ENCODE measurements around the gene ELF1. TPM values are rescaled to one million over a fixed set of nuclear protein-coding genes. Genes with fewer than 3 reads are reported as not detected.

The ELF1 gene
- total and polyA plus RNA-seq, 2 experiments from 2014 or later = 7.0 to 12.7 TPM

- H3K4me3 Mint-ChIP-seq = no peak overlapping the region
- no peak overlapping the region for H3K27ac ChIP-seq (ENCODE audit: low read depth)
- H3K4me1 Mint-ChIP-seq = peaks cover 13% of the 10 kb centered on the region; the same call in 2 of the 3 replicates
- peaks cover 10% of the 10 kb centered on the region; the same call in 1 of the 2 replicates for H3K4me1 ChIP-seq (ENCODE audit: insufficient read depth)
- no peak overlapping the region for H2AFZ ChIP-seq
- no peaks in the 10 kb centered on the region for H3K9me3 Mint-ChIP-seq
- H3K36me3 ChIP-seq (ENCODE audit: insufficient read depth) = no peaks in the 10 kb centered on the region
- no peak overlapping the region for H3K4me2 ChIP-seq
- no peaks in the 10 kb centered on the region for H4K20me1 ChIP-seq (replicated peaks; ENCODE audit: insufficient read depth)
- H3F3A ChIP-seq (replicated peaks; ENCODE audit: low read depth) = no peaks in the 10 kb centered on the region
- ATAC-seq (no peak), DNase-seq (ENCODE audit: low spot score) (no peak)
- no peak for TF ChIP-seq CTCF (conservative IDR thresholded peaks at IDR 0.05; ENCODE audit: low read depth in 2 of 2)
- TF ChIP-seq NANOG (IDR thresholded peaks at IDR 0.05; ENCODE audit: borderline replicate concordance) = no peak
- no peak for TF ChIP-seq EZH2phosphoT487 (IDR thresholded peaks at IDR 0.05; ENCODE audit: unreplicated experiment)
- TF ChIP-seq ZNF331 (CRISPR knock-in tag; IDR thresholded peaks at IDR 0.05; ENCODE audit: low read depth) = no peak
- no peak for TF ChIP-seq JUNB (IDR thresholded peaks at IDR 0.05; ENCODE audit: unreplicated experiment)
- no peak for TF ChIP-seq ZNF114 (CRISPR knock-in tag; IDR thresholded peaks at IDR 0.05)
- TF ChIP-seq ZNF462 (CRISPR knock-in tag; IDR thresholded peaks at IDR 0.05) = no peak
- TF ChIP-seq REST (IDR thresholded peaks at IDR 0.05; ENCODE audit: unreplicated experiment) = no peak
- no peak for TF ChIP-seq STAT1 (IDR thresholded peaks at IDR 0.05; ENCODE audit: unreplicated experiment)
- no peak for TF ChIP-seq CREB1 (CRISPR knock-in tag; IDR thresholded peaks at IDR 0.05; ENCODE audit: low read depth)
- TF ChIP-seq ETS1 (IDR thresholded peaks at IDR 0.05) = no peak
- TF ChIP-seq POLR2AphosphoS5 (IDR thresholded peaks at IDR 0.05; ENCODE audit: low read depth) = no peak
- TF ChIP-seq EZH2 (IDR thresholded peaks at IDR 0.05; ENCODE audit: low read depth, unreplicated experiment) = no peak
- no peaks in the 10 kb centered on the region for H3K9me2 ChIP-seq (ENCODE audit: insufficient read depth)
- H3K27me3 Mint-ChIP-seq (ENCODE audit: insufficient read depth, low read depth, poor library complexity) = peaks cover under 1% of the 10 kb centered on the region
- H3K79me2 ChIP-seq (replicated peaks; ENCODE audit: insufficient read depth) = no peaks in the 10 kb centered on the region
- no peaks in the 10 kb centered on the region for H3K36me3 Mint-ChIP-seq (ENCODE audit: low read depth)
- H3K27me3 ChIP-seq (ENCODE audit: insufficient read depth) = no peaks in the 10 kb centered on the region
- no peak overlapping the region for H3K27ac Mint-ChIP-seq
- no peak overlapping the region for H3K4me3 ChIP-seq
Measured at GRCh38 chr13:40982772-40983171, 36.3 kb downstream of the ELF1 start.
